Osteoblast (primary cell): ENCODE data around the gene MZF1. TPM values are rescaled to one million over a fixed set of nuclear protein-coding genes. Genes with fewer than 3 reads are reported as not detected.

Experiments
- DNase-seq: peaks from one replicate; pipeline ENCODE4 v3.0.0; 2011; ENCODE audit warnings: low spot score, mixed read lengths; ENCODE audit not compliant: insufficient read length; ENCODE audit errors: missing footprints
- H2AFZ ChIP-seq: 2 replicates; pipeline ENCODE4 v1.6.0; 2011; ENCODE audit warnings: mild to moderate bottlenecking, low read length
- H3K27ac ChIP-seq: 2 replicates; pipeline ENCODE4 v1.5.1; 2011; ENCODE audit warnings: mild to moderate bottlenecking, low read depth, low read length, moderate library complexity
- H3K27me3 ChIP-seq: 2 replicates; pipeline ENCODE4 v1.6.0; 2012; ENCODE audit warnings: mild to moderate bottlenecking, control low read depth, inconsistent platforms, low read length, moderate library complexity; ENCODE audit not compliant: insufficient read depth
- H3K36me3 ChIP-seq: 2 replicates; pipeline ENCODE4 v1.5.1; 2011; ENCODE audit warnings: mild to moderate bottlenecking, low read length, control low read depth, moderate library complexity; ENCODE audit not compliant: insufficient read depth
- H3K4me1 ChIP-seq: 2 replicates; pipeline ENCODE4 v1.5.1; 2011; ENCODE audit warnings: mild to moderate bottlenecking, low read length, control low read depth, moderate library complexity; ENCODE audit not compliant: insufficient read depth
- H3K4me2 ChIP-seq: 2 replicates; pipeline ENCODE4 v1.6.0; 2011; ENCODE audit warnings: mild to moderate bottlenecking, low read length; ENCODE audit not compliant: insufficient read depth
- H3K4me3 ChIP-seq: fragments of 200-600 bp; sonication (generic); 3 replicates; pipeline ENCODE4 v1.5.1; 2012; ENCODE audit warnings: mild to moderate bottlenecking, low read length, inconsistent platforms; ENCODE audit not compliant: insufficient read depth
- H3K79me2 ChIP-seq: 2 replicates; pipeline ENCODE4 v1.6.0; 2012; ENCODE audit warnings: mild to moderate bottlenecking, low read length, control low read depth, inconsistent platforms; ENCODE audit not compliant: insufficient read depth
- H3K9me3 ChIP-seq: 2 replicates; pipeline ENCODE4 v1.5.1; 2011; ENCODE audit warnings: low read depth, low read length, control low read depth
- H4K20me1 ChIP-seq: 2 replicates; pipeline ENCODE4 v1.6.0; 2012; ENCODE audit warnings: mild to moderate bottlenecking, low read length, control low read depth; ENCODE audit not compliant: insufficient read depth
- total RNA-seq: library from RNA; depleted of rRNA; stranded (reverse); fragments of >200 nt; gene quantifications from 2 replicates; pipeline ENCODE4 v1.2.3, GENCODE V29; 2012
- TF ChIP-seq, protein P1 (sequence below): IDR thresholded peaks from 2 replicates; pipeline ENCODE4 v1.5.1; 2011; ENCODE audit warnings: mild to moderate bottlenecking, low read depth, low read length, moderate library complexity; ENCODE audit errors: extremely low read depth

The MZF1 gene
- total RNA-seq, 1 donor = 23.9 TPM

DNA sequence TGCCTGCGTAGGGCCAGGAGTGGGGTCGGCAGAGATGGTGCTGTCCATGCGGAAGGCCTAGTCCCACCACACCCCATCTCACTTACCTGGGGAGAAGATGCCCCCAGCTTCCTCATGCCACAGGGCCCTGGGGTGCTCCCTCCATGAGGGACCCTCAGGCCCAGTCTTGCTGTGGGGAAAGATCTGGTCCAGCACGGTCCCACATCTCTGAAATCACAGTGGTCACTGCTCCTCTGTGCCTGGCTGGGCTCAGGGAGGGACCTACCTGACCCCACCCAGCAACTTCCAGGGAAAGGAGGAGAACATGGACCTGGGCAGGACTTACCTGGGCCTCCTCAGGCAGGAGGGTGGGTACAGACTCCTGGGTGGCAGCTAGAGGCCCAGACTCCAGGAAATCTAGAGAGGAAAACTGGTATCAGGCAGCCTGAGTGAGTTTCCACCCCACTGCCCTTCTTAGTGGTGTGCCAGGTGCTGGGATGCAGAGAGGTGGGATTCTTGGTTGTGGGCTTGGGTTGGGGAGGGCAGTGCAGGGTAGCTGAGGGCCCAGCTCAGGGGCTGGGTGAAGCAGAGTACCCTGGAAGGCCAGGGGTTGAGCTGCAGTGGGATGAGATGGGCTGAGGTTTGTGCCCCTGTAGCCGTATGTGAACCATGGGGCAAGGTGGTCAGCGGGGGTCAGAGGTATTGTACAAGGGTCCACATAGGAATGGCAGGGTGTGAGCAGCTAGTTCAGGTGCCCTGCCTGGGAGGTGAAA lies 3.8 kb downstream of the MZF1 start:
- TF ChIP-seq, protein P1, sequence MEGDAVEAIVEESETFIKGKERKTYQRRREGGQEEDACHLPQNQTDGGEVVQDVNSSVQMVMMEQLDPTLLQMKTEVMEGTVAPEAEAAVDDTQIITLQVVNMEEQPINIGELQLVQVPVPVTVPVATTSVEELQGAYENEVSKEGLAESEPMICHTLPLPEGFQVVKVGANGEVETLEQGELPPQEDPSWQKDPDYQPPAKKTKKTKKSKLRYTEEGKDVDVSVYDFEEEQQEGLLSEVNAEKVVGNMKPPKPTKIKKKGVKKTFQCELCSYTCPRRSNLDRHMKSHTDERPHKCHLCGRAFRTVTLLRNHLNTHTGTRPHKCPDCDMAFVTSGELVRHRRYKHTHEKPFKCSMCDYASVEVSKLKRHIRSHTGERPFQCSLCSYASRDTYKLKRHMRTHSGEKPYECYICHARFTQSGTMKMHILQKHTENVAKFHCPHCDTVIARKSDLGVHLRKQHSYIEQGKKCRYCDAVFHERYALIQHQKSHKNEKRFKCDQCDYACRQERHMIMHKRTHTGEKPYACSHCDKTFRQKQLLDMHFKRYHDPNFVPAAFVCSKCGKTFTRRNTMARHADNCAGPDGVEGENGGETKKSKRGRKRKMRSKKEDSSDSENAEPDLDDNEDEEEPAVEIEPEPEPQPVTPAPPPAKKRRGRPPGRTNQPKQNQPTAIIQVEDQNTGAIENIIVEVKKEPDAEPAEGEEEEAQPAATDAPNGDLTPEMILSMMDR = no peak
- no peaks in the 10 kb centered on the region for H3K9me3 ChIP-seq

DNA sequence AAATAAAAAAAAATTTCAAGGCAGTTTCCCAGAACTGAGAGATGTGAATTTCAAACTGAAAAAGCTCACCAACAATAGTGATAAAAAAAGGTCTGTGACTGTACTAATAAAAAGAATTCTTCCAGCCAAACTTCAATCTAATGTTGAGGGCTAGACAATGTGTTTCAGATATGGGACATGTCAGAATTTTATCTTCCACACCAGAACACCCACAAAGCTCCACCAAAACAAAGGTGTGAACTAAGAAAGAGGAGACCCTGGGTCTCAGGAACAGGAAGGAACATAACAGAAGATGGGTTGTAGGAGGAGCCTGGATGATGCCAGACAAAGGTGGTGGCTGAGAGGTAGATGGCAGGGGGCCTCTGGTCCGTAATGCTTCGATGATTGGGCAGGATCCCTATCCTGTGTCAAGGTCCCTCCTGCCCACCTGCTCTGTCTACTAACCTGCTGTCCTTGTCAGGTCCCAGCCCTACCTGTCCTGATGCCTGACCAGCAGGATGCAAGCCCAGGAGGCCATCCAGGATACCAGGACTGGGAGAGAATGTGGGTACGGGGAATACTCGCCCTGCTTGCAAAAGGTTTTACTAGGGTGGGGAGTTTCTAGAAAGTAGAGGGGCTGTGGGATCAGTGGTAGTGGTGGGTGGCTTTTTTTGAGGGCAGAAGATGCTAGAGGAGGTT lies 4.5 kb downstream of the MZF1 start:
- Histone ChIP-seq H3K79me2 (peaks cover 10% of the 10 kb centered on the region), H3K4me3 (no peak overlapping the region), H3K9me3 (no peaks in the 10 kb centered on the region), H3K36me3 (peaks cover 20% of the 10 kb centered on the region), H3K27ac (no peak overlapping the region), H3K4me2 (no peak overlapping the region), H2AFZ (no peak overlapping the region), H4K20me1 (no peaks in the 10 kb centered on the region), H3K4me1 (peaks cover 4% of the 10 kb centered on the region), H3K27me3 (peaks cover 1% of the 10 kb centered on the region)
- peak; percentile 68 for DNase-seq
- TF ChIP-seq, protein P1 = no peak

More for the DNA sequence above, 3.8 kb downstream of the MZF1 start:
- DNase-seq = peak; percentile 52
- Histone ChIP-seq H3K4me1 (peaks cover 11% of the 10 kb centered on the region), H3K27ac (no peak overlapping the region), H2AFZ (no peak overlapping the region), H4K20me1 (no peaks in the 10 kb centered on the region), H3K27me3 (no peaks in the 10 kb centered on the region), H3K36me3 (peaks cover 20% of the 10 kb centered on the region), H3K4me2 (no peak overlapping the region), H3K79me2 (peaks cover 10% of the 10 kb centered on the region), H3K4me3 (no peak overlapping the region)

DNA sequence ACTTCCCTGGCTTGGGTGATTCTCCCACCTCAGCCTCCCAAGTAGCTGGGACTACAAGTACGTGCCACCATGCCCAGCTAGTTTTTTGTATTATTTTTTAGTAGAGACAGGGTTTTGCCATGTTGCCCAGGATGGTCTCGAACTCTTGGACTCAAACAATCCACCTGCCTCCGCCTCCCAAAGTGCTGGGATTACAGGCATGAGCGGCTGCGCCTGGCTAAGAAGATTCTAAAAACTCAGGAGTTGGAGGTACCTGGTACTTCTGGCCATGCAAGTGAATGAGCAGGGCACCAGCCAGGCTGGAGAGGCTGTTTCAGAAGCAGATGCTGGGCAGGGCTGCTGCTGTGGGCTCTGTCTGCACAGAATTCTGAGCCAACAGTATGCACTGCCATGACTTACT lies 6.1 kb downstream of the MZF1 start:
- H2AFZ ChIP-seq = no peak overlapping the region
- no peak overlapping the region for H3K27ac ChIP-seq
- peak; percentile 38 for DNase-seq
- H3K4me1 ChIP-seq = peaks cover 13% of the 10 kb centered on the region
- H3K79me2 ChIP-seq = peaks cover 5% of the 10 kb centered on the region
- H3K4me2 ChIP-seq = no peak overlapping the region
- H3K27me3 ChIP-seq = peaks cover 6% of the 10 kb centered on the region
- H3K36me3 ChIP-seq = peaks cover 20% of the 10 kb centered on the region
- H3K4me3 ChIP-seq = no peak overlapping the region
- H4K20me1 ChIP-seq = no peaks in the 10 kb centered on the region
- no peaks in the 10 kb centered on the region for H3K9me3 ChIP-seq
- TF ChIP-seq, protein P1 = no peak

DNA sequence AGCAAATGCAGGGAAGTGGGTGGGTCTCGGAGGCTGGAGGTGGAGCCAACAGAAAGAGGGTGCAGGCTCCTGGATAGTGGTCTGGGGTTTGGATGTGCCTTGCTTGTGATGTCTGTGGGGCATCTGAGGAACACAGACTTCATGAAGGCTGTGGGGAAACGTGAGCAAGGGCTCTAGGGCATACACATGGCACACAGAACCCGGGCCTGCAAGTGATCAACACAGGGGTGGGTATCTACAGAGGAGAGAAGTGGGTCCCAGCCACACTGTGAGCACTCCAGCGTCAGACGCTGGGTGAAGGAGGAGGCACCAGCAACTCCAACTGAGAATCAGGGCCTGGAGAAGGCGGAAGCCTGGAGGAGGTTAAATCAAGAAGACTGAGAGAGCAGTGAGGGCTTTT lies 9.3 kb downstream of the MZF1 start:
- peak; percentile 60 for DNase-seq
- Histone ChIP-seq H2AFZ (no peak overlapping the region), H3K4me3 (no peak overlapping the region), H3K79me2 (no peaks in the 10 kb centered on the region), H4K20me1 (no peaks in the 10 kb centered on the region), H3K9me3 (no peaks in the 10 kb centered on the region), H3K36me3 (peaks cover 14% of the 10 kb centered on the region), H3K4me2 (no peak overlapping the region), H3K4me1 (peaks cover 23% of the 10 kb centered on the region), H3K27ac (no peak overlapping the region), H3K27me3 (peaks cover 6% of the 10 kb centered on the region)
- TF ChIP-seq, protein P1 = no peak
